ENCODE measurements around the gene AGPAT4. TPM values are rescaled to one million over a fixed set of nuclear protein-coding genes. Genes with fewer than 3 reads are reported as not detected.

The AGPAT4 gene
- total RNA-seq, 4 donors from 2014 or later = 7.2 to 20.2 (median 12.5) TPM

GRCh38 chr6:161270116-161270515, 3.7 kb downstream of the AGPAT4 start:
- ATAC-seq (ENCODE audit: low FRiP score) (no peak), DNase-seq (ENCODE audit: low spot score) (no peak)
- TF ChIP-seq CTCF (IDR thresholded peaks at IDR 0.05) = no peak

GRCh38 chr6:161269310-161269709, 4.6 kb downstream of the AGPAT4 start:
- ATAC-seq (ENCODE audit: low FRiP score) (no peak), DNase-seq (ENCODE audit: low spot score) (no peak)
- TF ChIP-seq CTCF (IDR thresholded peaks at IDR 0.05) = no peak

- no peak for DNase-seq (ENCODE audit: low spot score)
- no peak for ATAC-seq (ENCODE audit: low FRiP score)
- TF ChIP-seq CTCF (IDR thresholded peaks at IDR 0.05) = no peak
These were observed 5.2 kb downstream of the AGPAT4 start for GRCh38 chr6:161268531-161269210.

GRCh38 chr6:161266513-161267230, 7.2 kb downstream of the AGPAT4 start:
- no peak for TF ChIP-seq CTCF (IDR thresholded peaks at IDR 0.05)

GRCh38 chr6:161265975-161266374, 7.9 kb downstream of the AGPAT4 start:
- TF ChIP-seq CTCF (IDR thresholded peaks at IDR 0.05) = no peak
- ATAC-seq (ENCODE audit: low FRiP score) = no peak
- DNase-seq (ENCODE audit: low spot score) = no peak

More at GRCh38 chr6:161266513-161267230, 7.2 kb downstream of the AGPAT4 start:
- ATAC-seq (ENCODE audit: low FRiP score) (no peak), DNase-seq (ENCODE audit: low spot score) (no peak)

- TF ChIP-seq CTCF (IDR thresholded peaks at IDR 0.05) = no peak
- DNase-seq (ENCODE audit: low spot score) (no peak), ATAC-seq (ENCODE audit: low FRiP score) (no peak)
These were observed 8.3 kb downstream of the AGPAT4 start for GRCh38 chr6:161265554-161265953.

GRCh38 chr6:161264181-161264580, 9.7 kb downstream of the AGPAT4 start:
- DNase-seq (ENCODE audit: low spot score) = no peak
- no peak for ATAC-seq (ENCODE audit: low FRiP score)
- no peak for TF ChIP-seq CTCF (IDR thresholded peaks at IDR 0.05)
